ENCODE measurements around the gene AMIGO2. TPM values are rescaled to one million over a fixed set of nuclear protein-coding genes. Genes with fewer than 3 reads are reported as not detected.

The AMIGO2 gene
- total RNA-seq, 1 experiment from 2014 or later = 141 TPM

Other genes starting within 250 kb of the AMIGO2 start
- gene PCED1B, start 338 bp downstream of the AMIGO2 start, total RNA-seq (2014; rRNA removed; shearing (Covaris generic); ENCODE audit: low replicate concordance) = 1.9 TPM in 1 of 2 replicates, not detected in the other